ENCODE results near the gene TCF23. TPM values are rescaled to one million over a fixed set of nuclear protein-coding genes. Genes with fewer than 3 reads are reported as not detected.

Gene TCF23
- total RNA-seq, 4 donors from 2014 or later: not detected

DNA sequence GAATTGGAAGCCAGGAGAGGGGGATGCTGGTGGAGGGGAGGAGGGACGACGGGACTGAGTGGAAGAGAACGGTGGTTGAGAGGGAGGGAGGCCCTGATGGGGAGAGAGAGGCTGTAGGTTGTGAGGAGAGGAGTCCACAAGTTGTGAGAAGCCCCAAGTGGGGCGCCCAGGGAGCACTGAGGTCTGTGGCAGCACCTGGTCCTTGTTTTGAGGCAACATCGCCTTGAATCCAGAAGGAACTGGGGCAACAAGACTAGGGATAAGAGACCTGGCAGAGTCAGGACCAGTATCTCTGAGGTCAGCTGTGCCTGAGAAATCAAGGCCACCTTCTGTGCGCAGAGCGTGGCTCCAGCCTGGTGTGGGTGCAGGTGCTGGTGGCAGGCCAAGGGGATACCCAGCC is 10.7 kb upstream of the TCF23 start:
- intact Hi-C loops (cut with DNase I; ENCODE audit: low total_unique reads): no loop called here
- no peak for TF ChIP-seq POLR2A (IDR thresholded peaks at IDR 0.05)
- TF ChIP-seq, protein P1, sequence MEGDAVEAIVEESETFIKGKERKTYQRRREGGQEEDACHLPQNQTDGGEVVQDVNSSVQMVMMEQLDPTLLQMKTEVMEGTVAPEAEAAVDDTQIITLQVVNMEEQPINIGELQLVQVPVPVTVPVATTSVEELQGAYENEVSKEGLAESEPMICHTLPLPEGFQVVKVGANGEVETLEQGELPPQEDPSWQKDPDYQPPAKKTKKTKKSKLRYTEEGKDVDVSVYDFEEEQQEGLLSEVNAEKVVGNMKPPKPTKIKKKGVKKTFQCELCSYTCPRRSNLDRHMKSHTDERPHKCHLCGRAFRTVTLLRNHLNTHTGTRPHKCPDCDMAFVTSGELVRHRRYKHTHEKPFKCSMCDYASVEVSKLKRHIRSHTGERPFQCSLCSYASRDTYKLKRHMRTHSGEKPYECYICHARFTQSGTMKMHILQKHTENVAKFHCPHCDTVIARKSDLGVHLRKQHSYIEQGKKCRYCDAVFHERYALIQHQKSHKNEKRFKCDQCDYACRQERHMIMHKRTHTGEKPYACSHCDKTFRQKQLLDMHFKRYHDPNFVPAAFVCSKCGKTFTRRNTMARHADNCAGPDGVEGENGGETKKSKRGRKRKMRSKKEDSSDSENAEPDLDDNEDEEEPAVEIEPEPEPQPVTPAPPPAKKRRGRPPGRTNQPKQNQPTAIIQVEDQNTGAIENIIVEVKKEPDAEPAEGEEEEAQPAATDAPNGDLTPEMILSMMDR (IDR thresholded peaks at IDR 0.05): no peak
- 87 to 90% methylated on average over 7 of the region's 7 CpGs for WGBS, 2 donors

GRCh38 chr2:27139310-27139709 is 9.5 kb upstream of the TCF23 start, which contains the start of gene PRR30:
Gene PRR30 (minus strand): TSS chr2:27139410. CDS start chr2:27138329, 1,081 bp downstream.
- intact Hi-C loops (cut with DNase I; ENCODE audit: low total_unique reads): no loop called here
- H3K4me3 ChIP-seq (ENCODE audit: low read depth, poor library complexity, severe bottlenecking): no peak within 1 kb of the TSS
- WGBS, 2 donors: 80 to 90% methylated on average over 4 of the region's 4 CpGs
- TF ChIP-seq, protein P1 (IDR thresholded peaks at IDR 0.05): no peak
- no peak for TF ChIP-seq POLR2A (IDR thresholded peaks at IDR 0.05)
- no peak for DNase-seq (ENCODE audit: low spot score in 2 of 2)

More for the DNA sequence above, 10.7 kb upstream of the TCF23 start:
- no peak for DNase-seq (ENCODE audit: low spot score in 2 of 2)
- H3K4me3 ChIP-seq (ENCODE audit: low read depth, poor library complexity, severe bottlenecking): no peak overlapping the region

- no peak overlapping the region for H3K4me3 ChIP-seq (ENCODE audit: low read depth, poor library complexity, severe bottlenecking)
- intact Hi-C loops (cut with DNase I; ENCODE audit: low total_unique reads): no loop called here
- DNase-seq (ENCODE audit: low spot score in 2 of 2): no peak
- 61 to 64% methylated on average over 1 of the region's 1 CpG for WGBS, 2 donors
- no peak for TF ChIP-seq POLR2A (IDR thresholded peaks at IDR 0.05)
- TF ChIP-seq, protein P1 (IDR thresholded peaks at IDR 0.05): no peak
Observed at GRCh38 chr2:27143285-27143684, 5.5 kb upstream of the TCF23 start.

DNA sequence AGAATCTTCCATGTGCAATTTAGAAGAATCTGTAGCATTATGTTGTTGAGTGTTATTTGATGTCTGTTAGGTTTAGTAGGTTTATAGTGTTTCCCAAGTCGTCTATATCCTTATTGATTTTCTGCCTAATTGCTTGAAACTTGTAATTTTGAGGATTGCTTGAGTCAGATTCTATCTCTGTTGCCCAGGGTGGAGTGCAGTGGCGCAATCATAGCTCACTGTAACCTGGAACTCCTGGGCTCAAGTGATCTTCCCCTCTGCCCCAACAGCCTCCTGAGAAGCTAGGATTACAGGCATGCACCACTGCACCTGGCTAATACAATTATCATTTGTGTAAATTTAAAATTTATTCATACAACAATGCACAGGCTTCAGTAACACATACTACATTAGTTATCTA is 3.1 kb upstream of the TCF23 start:
- DNase-seq (ENCODE audit: low spot score in 2 of 2): no peak
- 76 to 80% methylated on average over 2 of the region's 2 CpGs for WGBS, 2 donors
- TF ChIP-seq POLR2A (IDR thresholded peaks at IDR 0.05): no peak
- TF ChIP-seq, protein P1 (IDR thresholded peaks at IDR 0.05): no peak
- intact Hi-C loops (cut with DNase I; ENCODE audit: low total_unique reads): no loop called here
- no peak overlapping the region for H3K4me3 ChIP-seq (ENCODE audit: low read depth, poor library complexity, severe bottlenecking)

- H3K4me3 ChIP-seq (ENCODE audit: low read depth, poor library complexity, severe bottlenecking): no peak overlapping the region
- WGBS, 2 donors: 92% methylated on average over 8 of the region's 8 CpGs
- TF ChIP-seq, protein P1 (IDR thresholded peaks at IDR 0.05): no peak
- TF ChIP-seq POLR2A (IDR thresholded peaks at IDR 0.05): no peak
- no peak for DNase-seq (ENCODE audit: low spot score in 2 of 2)
- intact Hi-C loops (cut with DNase I; ENCODE audit: low total_unique reads): no loop called here
Observed at GRCh38 chr2:27147935-27148334, 869 bp upstream of the TCF23 start.

All from lower leg skin (tissue), 4 donors.